IPS-18c (cell line): ENCODE results near the gene PLOD2.

Experiments used
- H3K4me3 ChIP-seq: 2 replicates; pipeline ENCODE4 v1.7.0; 2013; ENCODE audit warnings: low read depth, mild to moderate bottlenecking, low read length, moderate library complexity; ENCODE audit not compliant: insufficient read depth
- H3K9me3 ChIP-seq: one replicate; pipeline ENCODE4 v1.6.1; 2013; ENCODE audit warnings: mild to moderate bottlenecking, low read length, moderate library complexity; ENCODE audit not compliant: control insufficient read depth, insufficient read depth

Gene PLOD2

DNA sequence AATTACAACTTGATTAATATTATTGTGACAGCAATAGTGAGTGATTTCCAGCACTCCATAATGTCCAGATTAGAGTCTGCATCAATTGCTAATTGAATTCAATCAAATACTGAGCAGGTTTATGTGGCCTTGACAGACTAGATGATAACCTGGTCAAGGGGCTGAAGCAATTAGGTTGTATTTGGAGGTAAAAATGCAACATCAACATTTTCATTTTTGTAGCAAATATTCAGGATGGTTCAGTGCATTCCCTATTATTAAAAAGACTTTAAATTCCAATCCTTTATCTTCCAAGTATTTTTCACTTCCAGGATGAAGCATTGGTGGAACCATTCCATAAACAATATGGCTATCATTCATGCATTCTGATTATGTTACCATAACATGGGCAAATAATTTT, 120.4 kb downstream of the PLOD2 start:
- Histone ChIP-seq H3K9me3 (no peaks in the 10 kb centered on the region), H3K4me3 (no peak overlapping the region)

DNA sequence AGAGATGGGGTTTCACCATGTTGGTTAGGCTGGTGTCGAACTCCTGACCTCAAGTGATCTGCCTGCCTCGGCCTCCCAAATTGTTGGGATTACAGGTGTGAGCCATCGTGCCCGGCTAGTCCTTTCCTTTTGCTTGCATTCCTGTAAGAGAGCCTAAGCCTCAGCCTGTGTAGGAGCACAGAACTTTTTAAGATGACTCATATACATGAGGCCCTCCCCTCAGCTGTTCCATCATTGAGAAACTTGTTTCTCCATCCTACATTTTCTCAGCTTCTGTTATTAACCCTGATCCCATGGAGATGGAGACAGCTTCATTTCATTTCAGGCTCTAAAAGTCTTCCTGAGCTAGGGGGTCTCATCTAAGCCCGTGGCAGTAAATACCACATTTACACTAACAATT, 123.3 kb downstream of the PLOD2 start:
- no peaks in the 10 kb centered on the region for H3K9me3 ChIP-seq
- no peak overlapping the region for H3K4me3 ChIP-seq

GRCh38 chr3:146036281-146036680, 124.7 kb downstream of the PLOD2 start:
- Histone ChIP-seq H3K4me3 (no peak overlapping the region), H3K9me3 (no peaks in the 10 kb centered on the region)

DNA sequence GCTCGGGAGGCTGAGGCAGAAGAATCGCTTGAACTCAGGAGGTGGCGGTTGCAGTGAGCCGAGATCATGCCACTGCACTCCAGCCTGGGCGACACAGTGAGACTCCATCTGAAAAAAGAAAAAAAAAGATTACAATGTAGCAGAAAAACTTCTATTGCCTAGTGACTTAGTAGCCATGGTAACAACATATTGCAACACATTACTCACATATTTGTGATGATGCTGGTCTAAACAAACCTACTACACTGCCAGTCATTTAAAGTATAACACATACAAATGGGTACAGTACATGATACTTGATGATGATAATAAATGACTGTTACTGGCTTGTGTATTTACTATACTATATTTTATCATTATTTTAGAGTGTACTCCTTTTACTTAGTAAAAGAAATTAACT, 125.6 kb downstream of the PLOD2 start:
- no peaks in the 10 kb centered on the region for H3K9me3 ChIP-seq
- no peak overlapping the region for H3K4me3 ChIP-seq

- peaks cover 3% of the 10 kb centered on the region for H3K9me3 ChIP-seq
- H3K4me3 ChIP-seq, result no peak overlapping the region
These were observed 127.0 kb downstream of the PLOD2 start for GRCh38 chr3:146033950-146034349.

DNA sequence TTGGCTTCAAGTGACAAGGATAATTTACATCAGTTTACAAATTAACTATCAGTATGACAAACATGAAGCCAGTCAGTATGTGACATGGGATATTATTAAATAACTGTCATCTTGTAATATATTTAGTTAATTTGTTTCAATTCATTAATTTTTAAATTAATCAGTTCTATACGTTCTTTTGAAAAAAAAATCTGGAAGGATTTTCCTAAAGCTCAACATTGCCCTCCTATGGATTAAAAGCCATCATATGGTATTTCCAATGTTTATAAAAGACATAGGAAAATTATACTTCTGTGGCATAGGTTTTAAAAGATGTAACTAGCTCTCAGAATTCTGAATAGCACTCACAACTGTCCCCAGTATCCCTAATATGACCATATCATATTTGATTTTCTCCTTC, 134.4 kb downstream of the PLOD2 start:
- no peak overlapping the region for H3K4me3 ChIP-seq
- H3K9me3 ChIP-seq, result peaks cover 5% of the 10 kb centered on the region

- Histone ChIP-seq H3K4me3 (no peak overlapping the region), H3K9me3 (peaks cover 2% of the 10 kb centered on the region)
These were observed 136.7 kb downstream of the PLOD2 start for GRCh38 chr3:146024260-146024659.

- H3K9me3 ChIP-seq, result no peaks in the 10 kb centered on the region
- no peak overlapping the region for H3K4me3 ChIP-seq
These were observed 140.0 kb downstream of the PLOD2 start for GRCh38 chr3:146020969-146021368.

GRCh38 chr3:146019508-146019907, 141.5 kb downstream of the PLOD2 start:
- no peak overlapping the region for H3K4me3 ChIP-seq

More at GRCh38 chr3:146019508-146019907, 141.5 kb downstream of the PLOD2 start:
- H3K9me3 ChIP-seq, result no peaks in the 10 kb centered on the region
